Cardiac fibroblast (primary cell): ENCODE results near the gene OR6Y1.

Experiments
- DNase-seq, 2 donors: peaks; one replicate each; pipeline versions ENCODE4 v3.0.0 to v3.0.0-alpha.2; 2010; ENCODE audit warnings: low read depth in 2 of 2
- H3K4me3 ChIP-seq, 2 donors: replicated peaks in 1 of 2; 1 replicate in 1 of 2; 2 replicates in 1 of 2; pipeline ENCODE4 v1.5.1; 2011; ENCODE audit warnings: low read depth in 2 of 2, low read length in 2 of 2, mild to moderate bottlenecking in 2 of 2, moderate library complexity in 1 of 2
- CTCF ChIP-seq: IDR thresholded peaks from one replicate; pipeline ENCODE4 v1.5.1; 2011; ENCODE audit warnings: low read depth, mild to moderate bottlenecking, low read length, inconsistent platforms

Gene OR6Y1

DNA sequence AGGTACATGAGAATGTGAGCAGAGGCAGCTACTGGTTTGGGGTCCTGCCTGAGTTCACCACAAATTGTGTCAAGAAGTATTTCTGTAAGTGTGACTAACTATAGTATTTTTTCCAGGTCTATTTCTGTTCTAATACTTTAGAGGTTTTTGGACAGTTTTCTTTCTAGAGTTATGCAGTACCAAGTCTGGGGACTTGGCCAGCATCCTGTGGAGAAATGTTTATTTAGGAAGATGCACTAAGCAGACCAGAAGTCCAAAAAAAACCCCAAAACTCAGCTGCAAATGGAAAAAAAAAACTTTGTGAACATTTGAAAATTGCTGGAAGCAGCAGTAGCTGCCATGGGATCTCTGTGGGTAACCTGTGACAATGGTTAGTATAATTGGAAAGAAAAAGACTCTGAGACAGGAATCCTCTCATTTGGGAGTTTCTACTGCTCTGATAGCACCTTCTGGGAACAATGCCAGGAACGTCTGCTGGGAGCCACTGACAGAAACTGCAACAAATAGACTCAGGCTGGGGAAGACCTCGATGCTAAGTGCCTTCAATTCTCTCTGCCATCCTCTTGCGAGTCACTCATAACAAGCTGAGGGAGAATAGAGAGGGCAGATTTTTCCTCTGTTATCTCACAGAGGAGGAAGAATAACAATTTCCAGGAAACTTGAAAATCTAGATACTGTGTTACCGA, 44.6 kb downstream of the OR6Y1 start:
- H3K4me3 ChIP-seq: no peak overlapping the region
- DNase-seq: peak; percentile 5 to 12
- TF ChIP-seq CTCF: no peak

- no peak overlapping the region for H3K4me3 ChIP-seq
Measured at GRCh38 chr1:158507511-158507910, 46.7 kb downstream of the OR6Y1 start.

GRCh38 chr1:158506369-158506987, 47.7 kb downstream of the OR6Y1 start:
- H3K4me3 ChIP-seq: no peak overlapping the region
- DNase-seq: peak; percentile 35 to 48
- TF ChIP-seq CTCF: peak; percentile 39

More at GRCh38 chr1:158507511-158507910, 46.7 kb downstream of the OR6Y1 start:
- TF ChIP-seq CTCF: no peak
- DNase-seq: no peak

GRCh38 chr1:158496374-158496773, 57.8 kb downstream of the OR6Y1 start:
- no peak for TF ChIP-seq CTCF
- peak; percentile 14 to 19 for DNase-seq

DNA sequence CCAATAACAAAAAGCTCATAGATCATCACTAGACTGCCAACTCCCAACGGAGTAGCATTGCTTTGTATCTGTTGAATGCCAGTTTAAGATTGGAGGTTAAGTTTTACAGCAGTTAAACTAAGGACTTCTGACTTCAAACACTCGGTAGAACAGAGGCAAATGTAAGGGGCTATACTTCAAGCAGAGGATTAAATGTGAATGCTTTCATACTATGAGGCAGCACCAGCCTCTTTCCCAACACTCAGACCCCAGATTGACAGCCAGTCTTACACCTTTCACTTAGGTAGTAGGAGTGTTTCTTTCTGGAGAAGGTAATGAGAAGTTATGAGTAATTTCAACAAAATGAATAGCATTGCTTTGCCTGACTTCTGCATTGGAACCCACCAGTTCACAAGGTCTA, 59.4 kb downstream of the OR6Y1 start:
- no peak for DNase-seq
- no peak for TF ChIP-seq CTCF
- H3K4me3 ChIP-seq: no peak overlapping the region

More at GRCh38 chr1:158496374-158496773, 57.8 kb downstream of the OR6Y1 start:
- H3K4me3 ChIP-seq: no peak overlapping the region
